Uterus (tissue), 4 donors: Measurements from ENCODE around the gene PTPN18. TPM values are rescaled to one million over a fixed set of nuclear protein-coding genes. Genes with fewer than 3 reads are reported as not detected.

Source experiments
- DNase-seq, 2 donors: peaks; one replicate each; pipeline ENCODE4 v3.0.0-alpha.2; 2019 to 2020
- H3K27ac ChIP-seq, 2 donors: fragments of 200-600 bp; sonication (generic); 1 replicate in 1 of 2; 2 replicates in 1 of 2; pipeline ENCODE4 v1.5.1; 2016 to 2018
- H3K27me3 ChIP-seq, 2 donors: fragments of 200-600 bp; sonication (generic); one replicate each; pipeline ENCODE4 v1.5.1; 2018 to 2019; ENCODE audit warnings: control low read depth in 1 of 2
- H3K36me3 ChIP-seq, 2 donors: fragments of 200-600 bp; sonication (generic); one replicate each; pipeline ENCODE4 v1.5.1; 2019; ENCODE audit warnings: control low read depth in 1 of 2
- H3K4me1 ChIP-seq, 2 donors: fragments of 200-600 bp; sonication (generic); one replicate each; pipeline ENCODE4 v1.5.1; 2018 to 2019; ENCODE audit warnings: control low read depth in 1 of 2
- H3K4me3 ChIP-seq, 2 donors: fragments of 200-600 bp; sonication (generic); 1 replicate in 1 of 2; 2 replicates in 1 of 2; pipeline ENCODE4 v1.5.1; 2018 to 2019; ENCODE audit warnings: mild to moderate bottlenecking in 1 of 2
- H3K9me3 ChIP-seq, 2 donors: fragments of 200-600 bp; sonication (generic); one replicate each; pipeline ENCODE4 v1.5.1; 2019; ENCODE audit warnings: control low read depth in 1 of 2
- CTCF ChIP-seq, 4 experiments: fragments of 200-600 bp in 2 of 4; fragments of 450-650 bp in 2 of 4; sonication (generic) in 2 of 4; IDR thresholded peaks; one replicate each; pipeline ENCODE4 v1.5.1; 2016 to 2019; ENCODE audit warnings: antibody characterized with exemption in 4 of 4, mild to moderate bottlenecking in 2 of 4, moderate library complexity in 1 of 4
- POLR2A ChIP-seq, 2 donors: fragments of 450-650 bp; IDR thresholded peaks; one replicate each; pipeline ENCODE4 v1.6.1; 2016; ENCODE audit warnings: antibody characterized with exemption in 2 of 2, mild to moderate bottlenecking in 1 of 2, moderate library complexity in 1 of 2
- intact Hi-C: fragments of 100-400 bp; cut with DNase I; formaldehyde crosslinking; loops from one replicate; pipeline ENCODE4 v1.15.1; 2023; ENCODE audit warnings: low total_unique reads
- total RNA-seq, 4 donors: library from RNA; depleted of rRNA in 3 of 4; stranded (reverse); fragments of >200 nt in 3 of 4; gene quantifications; one replicate each; pipeline versions ENCODE4 v1.1.0 to v1.2.4, GENCODE V29; 2014 to 2023
- donor health status: DM: yes; HTN: yes; CAD: no.

Gene PTPN18
- total RNA-seq, 4 donors from 2014 or later = 29.6 to 65.6 (median 46.3) TPM

GRCh38 chr2:130357864-130358263, 2.0 kb downstream of the PTPN18 start:
- Histone ChIP-seq H3K27me3 (no peaks in the 10 kb centered on the region), H3K4me1 (no peaks in the 10 kb centered on the region), H3K27ac (no peak overlapping the region), H3K4me3 (no peak overlapping the region), H3K36me3 (no peaks in the 10 kb centered on the region), H3K9me3 (no peaks in the 10 kb centered on the region)
- intact Hi-C loops = no loop called here
- DNase-seq = no peak
- no peak for TF ChIP-seq POLR2A (IDR thresholded peaks at IDR 0.05)
- TF ChIP-seq CTCF (IDR thresholded peaks at IDR 0.05) = no peak

- H3K4me3 ChIP-seq = no peak overlapping the region
- TF ChIP-seq POLR2A (IDR thresholded peaks at IDR 0.05) (no peak), CTCF (IDR thresholded peaks at IDR 0.05) (no peak)
- no peak for DNase-seq
- no peak overlapping the region for H3K27ac ChIP-seq
- no peaks in the 10 kb centered on the region for H3K27me3 ChIP-seq
- no peaks in the 10 kb centered on the region for H3K36me3 ChIP-seq
- H3K9me3 ChIP-seq = no peaks in the 10 kb centered on the region
- intact Hi-C loops = no loop called here
- no peaks in the 10 kb centered on the region for H3K4me1 ChIP-seq
Measured at GRCh38 chr2:130358420-130359350, 2.8 kb downstream of the PTPN18 start.

- intact Hi-C loops = no loop called here
- Histone ChIP-seq H3K27ac (no peak overlapping the region), H3K4me1 (no peaks in the 10 kb centered on the region), H3K36me3 (no peaks in the 10 kb centered on the region), H3K27me3 (no peaks in the 10 kb centered on the region), H3K4me3 (no peak overlapping the region), H3K9me3 (no peaks in the 10 kb centered on the region)
- DNase-seq = no peak
- TF ChIP-seq POLR2A (IDR thresholded peaks at IDR 0.05) (no peak), CTCF (IDR thresholded peaks at IDR 0.05) (no peak)
Measured at GRCh38 chr2:130359466-130359865, 3.6 kb downstream of the PTPN18 start.

- no peak for DNase-seq
- Histone ChIP-seq H3K4me1 (no peaks in the 10 kb centered on the region), H3K36me3 (no peaks in the 10 kb centered on the region), H3K9me3 (no peaks in the 10 kb centered on the region), H3K4me3 (no peak overlapping the region), H3K27ac (no peak overlapping the region), H3K27me3 (no peaks in the 10 kb centered on the region)
- intact Hi-C loops = loop anchor here (10.0 kb wide), 1 partner anchor 741 kb away; the partner anchor contains the start of gene PLEKHB2
- TF ChIP-seq CTCF (IDR thresholded peaks at IDR 0.05) = no peak
- no peak for TF ChIP-seq POLR2A (IDR thresholded peaks at IDR 0.05)
Measured at GRCh38 chr2:130363479-130363878, 7.6 kb downstream of the PTPN18 start.

- Histone ChIP-seq H3K4me3 (no peak overlapping the region), H3K27me3 (no peaks in the 10 kb centered on the region), H3K36me3 (no peaks in the 10 kb centered on the region), H3K9me3 (no peaks in the 10 kb centered on the region), H3K27ac (no peak overlapping the region), H3K4me1 (no peaks in the 10 kb centered on the region)
- intact Hi-C loops = loop anchor here (10.0 kb wide), 1 partner anchor 740 kb away; the partner anchor contains the start of gene PLEKHB2
- DNase-seq = no peak
- TF ChIP-seq POLR2A (IDR thresholded peaks at IDR 0.05) (no peak), CTCF (IDR thresholded peaks at IDR 0.05) (no peak)
Measured at GRCh38 chr2:130365075-130365474, 9.2 kb downstream of the PTPN18 start.
